GM12878 (cell line): ENCODE measurements around the gene ZNF792.

ENCODE experiments used
- BHLHE40 ChIP-seq, 2 experiments: fragments of 450-650 bp in 1 of 2; IDR thresholded peaks; 2 replicates each; pipeline ENCODE4 v1.6.1; 2011 to 2017; ENCODE audit warnings: low read depth in 2 of 2, borderline replicate concordance in 1 of 2, improper control_type of control experiment in 1 of 2, low read length in 1 of 2, mild to moderate bottlenecking in 1 of 2
- GABPA ChIP-seq: IDR thresholded peaks from 2 replicates; pipeline ENCODE4 v1.6.1; 2014; ENCODE audit warnings: antibody characterized with exemption, low read depth, mild to moderate bottlenecking, inconsistent platforms
- POLR2A ChIP-seq: IDR thresholded peaks from 2 replicates; pipeline ENCODE4 v1.6.1; 2011; ENCODE audit warnings: low read depth, mild to moderate bottlenecking, low read length
- SMAD5 ChIP-seq: IDR thresholded peaks from 2 replicates; pipeline ENCODE4 v1.6.1; 2016; ENCODE audit warnings: antibody characterized with exemption, low read depth
- SREBF1 ChIP-seq: IDR thresholded peaks from 2 replicates; pipeline ENCODE4 v1.6.1; 2012; ENCODE audit warnings: mild to moderate bottlenecking, low read length
- ZNF622 ChIP-seq: fragments of 450-650 bp; IDR thresholded peaks from 2 replicates; pipeline ENCODE4 v1.6.1; 2017; ENCODE audit warnings: mild to moderate bottlenecking, inconsistent platforms
- TF ChIP-seq, protein P1 (sequence below): IDR thresholded peaks from 2 replicates; pipeline ENCODE4 v1.6.1; 2011; ENCODE audit warnings: low read depth, mild to moderate bottlenecking, low read length, moderate library complexity, borderline replicate concordance; ENCODE audit errors: extremely low read depth
- TF ChIP-seq, protein P2 (sequence below), 3 experiments: IDR thresholded peaks in 2 of 3; conservative IDR thresholded peaks in 1 of 3; 2 replicates each; pipeline ENCODE4 v1.5.1; 2011; ENCODE audit warnings: low read depth in 3 of 3, low read length in 3 of 3, mild to moderate bottlenecking in 3 of 3, control low read depth in 2 of 3, moderate library complexity in 2 of 3, inconsistent platforms in 1 of 3, mixed read lengths in 1 of 3; ENCODE audit not compliant: control insufficient read depth in 2 of 3, insufficient read depth in 1 of 3; ENCODE audit errors: extremely low read depth in 1 of 3
- TF ChIP-seq, protein P3 (sequence below): IDR thresholded peaks from 2 replicates; pipeline ENCODE4 v1.6.1; 2011; ENCODE audit warnings: borderline replicate concordance, low read depth, mild to moderate bottlenecking, moderate library complexity, mixed read lengths, low read length; ENCODE audit not compliant: insufficient read depth; ENCODE audit errors: extremely low read length

DNA sequence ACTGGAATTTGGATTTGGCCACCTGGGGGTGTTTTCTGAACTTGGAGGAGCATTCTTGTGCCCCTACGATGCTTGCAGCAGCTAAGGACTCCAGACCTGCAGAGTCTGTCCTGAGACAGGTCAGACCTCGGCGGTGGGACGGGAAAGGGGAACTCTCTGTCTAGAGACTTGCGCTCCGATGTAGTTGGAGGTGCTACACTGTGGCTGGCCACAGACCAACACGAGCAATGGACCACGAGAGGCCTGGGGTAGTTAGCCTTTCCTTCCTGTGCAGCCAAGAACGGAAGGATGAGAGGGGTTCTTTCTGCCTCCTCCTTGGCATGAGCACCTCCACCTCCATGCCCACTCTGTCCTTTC lies 30.2 kb upstream of the ZNF792 start:
- TF ChIP-seq, protein P1, sequence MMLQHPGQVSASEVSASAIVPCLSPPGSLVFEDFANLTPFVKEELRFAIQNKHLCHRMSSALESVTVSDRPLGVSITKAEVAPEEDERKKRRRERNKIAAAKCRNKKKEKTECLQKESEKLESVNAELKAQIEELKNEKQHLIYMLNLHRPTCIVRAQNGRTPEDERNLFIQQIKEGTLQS, result no peak
- no peak for TF ChIP-seq POLR2A
- TF ChIP-seq, protein P2, sequence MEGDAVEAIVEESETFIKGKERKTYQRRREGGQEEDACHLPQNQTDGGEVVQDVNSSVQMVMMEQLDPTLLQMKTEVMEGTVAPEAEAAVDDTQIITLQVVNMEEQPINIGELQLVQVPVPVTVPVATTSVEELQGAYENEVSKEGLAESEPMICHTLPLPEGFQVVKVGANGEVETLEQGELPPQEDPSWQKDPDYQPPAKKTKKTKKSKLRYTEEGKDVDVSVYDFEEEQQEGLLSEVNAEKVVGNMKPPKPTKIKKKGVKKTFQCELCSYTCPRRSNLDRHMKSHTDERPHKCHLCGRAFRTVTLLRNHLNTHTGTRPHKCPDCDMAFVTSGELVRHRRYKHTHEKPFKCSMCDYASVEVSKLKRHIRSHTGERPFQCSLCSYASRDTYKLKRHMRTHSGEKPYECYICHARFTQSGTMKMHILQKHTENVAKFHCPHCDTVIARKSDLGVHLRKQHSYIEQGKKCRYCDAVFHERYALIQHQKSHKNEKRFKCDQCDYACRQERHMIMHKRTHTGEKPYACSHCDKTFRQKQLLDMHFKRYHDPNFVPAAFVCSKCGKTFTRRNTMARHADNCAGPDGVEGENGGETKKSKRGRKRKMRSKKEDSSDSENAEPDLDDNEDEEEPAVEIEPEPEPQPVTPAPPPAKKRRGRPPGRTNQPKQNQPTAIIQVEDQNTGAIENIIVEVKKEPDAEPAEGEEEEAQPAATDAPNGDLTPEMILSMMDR (IDR thresholded peaks at IDR 0.05 in 2 of 3, conservative IDR thresholded peaks at IDR 0.05 in 1 of 3; ENCODE audit: control insufficient read depth in 2 of 3, extremely low read depth in 1 of 3, insufficient read depth in 1 of 3, low read depth in 3 of 3, low read length in 3 of 3), result no peak
- TF ChIP-seq GABPA, result no peak
- TF ChIP-seq SMAD5, result no peak
- no peak for TF ChIP-seq ZNF622
- TF ChIP-seq, protein P3, sequence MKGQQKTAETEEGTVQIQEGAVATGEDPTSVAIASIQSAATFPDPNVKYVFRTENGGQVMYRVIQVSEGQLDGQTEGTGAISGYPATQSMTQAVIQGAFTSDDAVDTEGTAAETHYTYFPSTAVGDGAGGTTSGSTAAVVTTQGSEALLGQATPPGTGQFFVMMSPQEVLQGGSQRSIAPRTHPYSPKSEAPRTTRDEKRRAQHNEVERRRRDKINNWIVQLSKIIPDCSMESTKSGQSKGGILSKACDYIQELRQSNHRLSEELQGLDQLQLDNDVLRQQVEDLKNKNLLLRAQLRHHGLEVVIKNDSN, result no peak
- TF ChIP-seq SREBF1, result no peak
- no peak for TF ChIP-seq BHLHE40 (IDR thresholded peaks at IDR 0.05; ENCODE audit: borderline replicate concordance in 1 of 2, low read depth in 2 of 2, low read length in 1 of 2)
